Parathyroid adenoma (tissue), 2 donors: ENCODE measurements around the gene DOK3.
A peak's percentile ranks its signal among the peaks of the same experiment; 100 is the strongest.

Experiments
- H2AFZ ChIP-seq: fragments of 300-600 bp; sonication (generic); one replicate; pipeline ENCODE4 v1.7.0; 2017; ENCODE audit warnings: antibody characterized with exemption, mild to moderate bottlenecking
- H3K27ac ChIP-seq: fragments of 300-600 bp; sonication (generic); one replicate; pipeline ENCODE4 v1.7.0; 2017
- H3K27me3 ChIP-seq: fragments of 300-600 bp; sonication (generic); one replicate; pipeline ENCODE4 v1.7.0; 2017; ENCODE audit warnings: low read length; ENCODE audit not compliant: control insufficient read depth, insufficient read depth
- H3K36me3 ChIP-seq: fragments of 300-600 bp; sonication (generic); one replicate; pipeline ENCODE4 v1.7.0; 2017; ENCODE audit warnings: low read length; ENCODE audit not compliant: control insufficient read depth, insufficient read depth
- H3K4me1 ChIP-seq: fragments of 300-600 bp; sonication (generic); one replicate; pipeline ENCODE4 v1.7.0; 2017; ENCODE audit warnings: control low read depth
- H3K4me2 ChIP-seq: fragments of 300-600 bp; sonication (generic); one replicate; pipeline ENCODE4 v1.7.0; 2017; ENCODE audit warnings: low read length
- H3K4me3 ChIP-seq: fragments of 300-600 bp; sonication (generic); one replicate; pipeline ENCODE4 v1.7.0; 2017; ENCODE audit warnings: low read depth, low read length
- H3K79me2 ChIP-seq: fragments of 300-600 bp; sonication (generic); one replicate; pipeline ENCODE4 v1.7.0; 2017; ENCODE audit warnings: control low read depth
- H3K9ac ChIP-seq: fragments of 300-600 bp; sonication (generic); one replicate; pipeline ENCODE4 v1.7.0; 2017; ENCODE audit warnings: mild to moderate bottlenecking
- H3K9me3 ChIP-seq: fragments of 300-600 bp; sonication (generic); one replicate; pipeline ENCODE4 v1.7.0; 2017; ENCODE audit warnings: low read length; ENCODE audit not compliant: control insufficient read depth
- TF ChIP-seq, protein P1 (sequence below): fragments of 300-600 bp; sonication (generic); IDR thresholded peaks from one replicate; pipeline ENCODE4 v1.7.0; 2017; ENCODE audit warnings: antibody characterized with exemption, mild to moderate bottlenecking
- donor health status: primary hyperparathyroidism.

Gene DOK3

DNA sequence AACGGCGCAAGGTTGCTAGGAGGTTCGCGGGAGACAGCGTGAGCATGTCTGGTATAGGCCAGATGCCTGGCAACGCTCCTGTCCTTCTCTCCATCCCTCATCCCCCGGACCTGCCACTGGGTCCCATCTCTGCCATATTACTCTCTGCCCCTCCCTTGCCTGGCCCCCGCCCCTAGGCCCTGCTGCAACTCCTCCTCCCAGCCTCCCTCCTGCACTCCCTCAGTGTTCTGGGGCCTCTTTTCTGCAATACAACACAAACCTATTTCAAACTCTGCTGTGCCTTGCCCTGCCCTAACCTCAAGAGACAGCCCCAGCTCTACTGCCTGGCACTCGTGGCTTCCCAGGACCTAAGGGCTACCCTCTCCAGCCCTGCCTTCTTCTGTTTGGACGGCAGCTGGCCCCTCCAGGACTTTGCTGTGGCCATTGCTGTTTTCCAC is 27.2 kb downstream of the DOK3 start:
- TF ChIP-seq, protein P1, sequence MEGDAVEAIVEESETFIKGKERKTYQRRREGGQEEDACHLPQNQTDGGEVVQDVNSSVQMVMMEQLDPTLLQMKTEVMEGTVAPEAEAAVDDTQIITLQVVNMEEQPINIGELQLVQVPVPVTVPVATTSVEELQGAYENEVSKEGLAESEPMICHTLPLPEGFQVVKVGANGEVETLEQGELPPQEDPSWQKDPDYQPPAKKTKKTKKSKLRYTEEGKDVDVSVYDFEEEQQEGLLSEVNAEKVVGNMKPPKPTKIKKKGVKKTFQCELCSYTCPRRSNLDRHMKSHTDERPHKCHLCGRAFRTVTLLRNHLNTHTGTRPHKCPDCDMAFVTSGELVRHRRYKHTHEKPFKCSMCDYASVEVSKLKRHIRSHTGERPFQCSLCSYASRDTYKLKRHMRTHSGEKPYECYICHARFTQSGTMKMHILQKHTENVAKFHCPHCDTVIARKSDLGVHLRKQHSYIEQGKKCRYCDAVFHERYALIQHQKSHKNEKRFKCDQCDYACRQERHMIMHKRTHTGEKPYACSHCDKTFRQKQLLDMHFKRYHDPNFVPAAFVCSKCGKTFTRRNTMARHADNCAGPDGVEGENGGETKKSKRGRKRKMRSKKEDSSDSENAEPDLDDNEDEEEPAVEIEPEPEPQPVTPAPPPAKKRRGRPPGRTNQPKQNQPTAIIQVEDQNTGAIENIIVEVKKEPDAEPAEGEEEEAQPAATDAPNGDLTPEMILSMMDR, result no peak
- Histone ChIP-seq H3K36me3 (peaks cover 2% of the 10 kb centered on the region), H3K9me3 (no peaks in the 10 kb centered on the region), H3K4me1 (peaks cover 31% of the 10 kb centered on the region), H3K4me3 (no peak overlapping the region), H3K9ac (no peak overlapping the region), H2AFZ (no peak overlapping the region), H3K4me2 (no peak overlapping the region), H3K27me3 (no peaks in the 10 kb centered on the region), H3K79me2 (no peaks in the 10 kb centered on the region), H3K27ac (no peak overlapping the region)

DNA sequence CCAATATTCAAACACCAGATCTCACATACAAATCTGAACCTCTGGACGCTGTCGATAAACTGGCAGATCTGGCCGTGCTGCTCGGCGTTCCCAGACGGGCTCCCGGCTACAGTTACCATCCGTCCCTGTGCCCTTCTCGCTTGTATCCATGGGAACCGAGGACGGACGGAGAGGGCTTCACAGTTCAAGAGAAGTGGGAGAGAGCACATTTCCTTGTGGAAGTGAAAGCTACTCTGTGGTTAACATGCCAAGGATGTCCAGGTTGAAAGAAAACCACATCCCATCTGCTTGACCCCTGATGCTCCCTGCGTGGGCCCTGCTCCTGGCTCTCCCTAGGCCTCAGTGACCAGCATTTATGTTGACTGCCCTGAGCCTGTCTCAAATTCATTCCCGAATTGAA is 29.9 kb downstream of the DOK3 start:
- H3K9me3 ChIP-seq, result no peaks in the 10 kb centered on the region
- no peaks in the 10 kb centered on the region for H3K79me2 ChIP-seq
- H2AFZ ChIP-seq, result peak overlapping the region; percentile 82
- H3K4me3 ChIP-seq, result no peak overlapping the region
- no peaks in the 10 kb centered on the region for H3K27me3 ChIP-seq
- H3K36me3 ChIP-seq, result peaks cover 2% of the 10 kb centered on the region
- TF ChIP-seq, protein P1, result no peak
- H3K9ac ChIP-seq, result peak overlapping the region; percentile 41
- H3K4me2 ChIP-seq, result no peak overlapping the region
- peaks cover 31% of the 10 kb centered on the region for H3K4me1 ChIP-seq
- peak overlapping the region; percentile 99 for H3K27ac ChIP-seq

DNA sequence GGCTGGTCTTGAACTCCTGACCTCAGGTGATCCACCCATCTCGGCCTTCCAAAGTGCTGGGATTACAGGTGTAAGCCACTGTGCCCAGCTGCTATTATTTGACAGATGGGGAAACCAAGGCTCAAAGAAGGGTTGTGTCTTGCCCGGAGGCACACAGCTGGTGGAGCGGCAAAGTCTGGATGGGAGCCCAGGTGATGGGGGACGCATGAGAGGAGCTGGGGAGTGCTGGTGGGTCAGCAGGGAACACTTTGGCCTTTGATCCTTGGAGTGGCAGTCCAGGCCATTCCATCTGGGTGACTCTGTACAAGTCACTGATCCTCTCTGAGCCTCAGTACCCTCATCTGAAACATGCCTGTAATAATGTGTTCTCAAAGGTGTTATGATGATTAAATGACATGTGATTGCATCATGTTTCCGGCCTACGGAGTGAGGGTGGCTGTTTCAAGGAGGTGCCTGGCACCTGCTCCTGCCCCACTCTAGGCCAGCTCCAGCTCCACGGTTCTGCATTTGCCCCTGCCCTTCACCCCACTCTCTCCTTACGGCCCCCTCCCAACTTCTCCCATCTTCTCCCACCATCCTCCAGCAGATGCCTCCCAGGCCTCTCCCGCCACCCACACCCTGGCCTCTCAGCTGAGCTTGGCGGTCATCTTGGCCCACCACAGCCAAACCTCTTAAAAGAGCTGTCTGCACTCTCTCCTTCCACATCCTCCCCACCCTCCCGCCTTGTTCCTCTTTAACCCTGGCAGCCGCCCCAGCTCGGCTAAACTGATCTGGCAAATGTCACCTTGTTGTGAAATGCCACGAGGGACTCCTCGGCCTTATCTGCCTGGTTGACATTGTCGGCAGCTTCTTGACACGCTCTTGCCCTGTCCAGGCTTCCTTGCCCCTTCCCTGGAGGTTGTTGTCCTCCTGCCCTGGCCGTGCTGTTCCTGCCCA is 30.6 kb downstream of the DOK3 start:
- Histone ChIP-seq H3K27me3 (no peaks in the 10 kb centered on the region), H3K36me3 (peaks cover 2% of the 10 kb centered on the region), H3K9ac (peak overlapping the region; percentile 41), H3K4me2 (peak overlapping the region; percentile 28), H3K27ac (peak overlapping the region; percentile 99), H3K4me1 (peaks cover 33% of the 10 kb centered on the region), H3K9me3 (no peaks in the 10 kb centered on the region), H2AFZ (peak overlapping the region; percentile 82), H3K4me3 (no peak overlapping the region), H3K79me2 (no peaks in the 10 kb centered on the region)
- TF ChIP-seq, protein P1, result no peak

DNA sequence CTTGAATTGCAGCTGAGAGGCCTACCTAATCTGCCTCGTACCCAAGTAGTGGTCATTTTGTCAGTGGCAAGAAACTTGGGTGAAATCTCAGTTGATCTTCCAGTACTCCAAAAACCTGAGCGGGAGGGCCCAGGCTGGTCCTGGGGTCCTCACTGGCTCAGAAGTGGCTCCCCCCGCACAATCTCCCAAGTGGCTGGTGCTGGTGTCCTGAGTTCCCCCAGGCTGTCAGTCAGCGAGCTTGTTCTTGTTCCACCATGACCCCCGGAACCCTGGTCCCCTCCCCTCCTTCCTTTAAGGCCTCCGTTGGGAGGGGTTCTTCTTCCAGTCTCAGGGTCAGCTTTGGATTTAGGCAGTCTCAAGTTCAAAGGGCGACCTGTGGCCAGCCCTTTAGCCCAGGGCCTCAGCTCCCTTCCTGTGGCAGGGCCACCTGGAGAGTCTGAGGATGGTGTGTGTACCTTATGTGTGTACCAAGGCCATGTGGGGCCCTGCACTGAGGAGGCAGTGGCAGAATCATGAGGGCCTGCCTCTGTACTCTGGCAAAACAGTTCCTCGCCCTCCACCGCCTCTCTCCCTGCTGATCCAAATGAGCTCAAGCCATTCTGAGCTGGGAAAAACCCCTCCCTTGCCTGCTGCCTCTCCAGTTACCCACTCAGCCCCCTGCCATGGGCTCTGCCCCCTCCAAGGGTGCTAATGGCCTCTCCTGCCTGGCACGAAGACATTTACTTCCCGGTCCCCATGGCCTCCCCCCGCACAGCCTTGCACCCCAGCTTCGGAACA is 31.7 kb downstream of the DOK3 start:
- H3K4me2 ChIP-seq, result no peak overlapping the region
- no peaks in the 10 kb centered on the region for H3K27me3 ChIP-seq
- H3K36me3 ChIP-seq, result peaks cover 2% of the 10 kb centered on the region
- H3K9ac ChIP-seq, result no peak overlapping the region
- peak overlapping the region; percentile 99 for H3K27ac ChIP-seq
- no peak overlapping the region for H3K4me3 ChIP-seq
- peaks cover 33% of the 10 kb centered on the region for H3K4me1 ChIP-seq
- no peaks in the 10 kb centered on the region for H3K9me3 ChIP-seq
- no peak overlapping the region for H2AFZ ChIP-seq
- TF ChIP-seq, protein P1, result no peak
- H3K79me2 ChIP-seq, result no peaks in the 10 kb centered on the region
